Lower leg skin (tissue), 4 donors: Measurements from ENCODE around the gene TMED10. TPM values are rescaled to one million over a fixed set of nuclear protein-coding genes. Genes with fewer than 3 reads are reported as not detected.

ENCODE experiments used
- DNase-seq, 2 donors: peaks; one replicate each; pipeline ENCODE4 v3.0.0-alpha.2; 2019; ENCODE audit warnings: low spot score in 2 of 2
- H3K4me3 ChIP-seq: fragments of 200-600 bp; sonication (generic); 2 replicates; pipeline ENCODE4 v1.5.1; 2017; ENCODE audit warnings: mild to moderate bottlenecking, low read depth; ENCODE audit not compliant: poor library complexity, severe bottlenecking
- POLR2A ChIP-seq, 2 donors: fragments of 450-650 bp; IDR thresholded peaks; one replicate each; pipeline ENCODE4 v1.6.1; 2016 to 2017; ENCODE audit warnings: antibody characterized with exemption in 2 of 2, mild to moderate bottlenecking in 1 of 2, moderate library complexity in 1 of 2
- WGBS, 2 donors: methylation state at CpG; one replicate each; pipeline ENCODE4 v1.1.5; 2018; 5-methylcytosine and 5-hydroxymethylcytosine counted together
- intact Hi-C: fragments of 100-400 bp; cut with DNase I; formaldehyde crosslinking; loops from one replicate; pipeline ENCODE4 v1.15.0; 2023; ENCODE audit warnings: low total_unique reads
- total RNA-seq, 4 donors: library from RNA; depleted of rRNA; stranded (reverse); fragments of >200 nt; gene quantifications; one replicate each; pipeline ENCODE4 v1.1.0, GENCODE V29; 2016
- TF ChIP-seq, protein P1 (sequence below), 3 donors: fragments of 450-650 bp; IDR thresholded peaks; one replicate each; pipeline ENCODE4 v1.5.1; 2016; ENCODE audit warnings: antibody characterized with exemption in 3 of 3, mild to moderate bottlenecking in 3 of 3, moderate library complexity in 2 of 3

Gene TMED10
- total RNA-seq, 4 donors from 2014 or later: 144 to 208 (median 184) TPM

DNA sequence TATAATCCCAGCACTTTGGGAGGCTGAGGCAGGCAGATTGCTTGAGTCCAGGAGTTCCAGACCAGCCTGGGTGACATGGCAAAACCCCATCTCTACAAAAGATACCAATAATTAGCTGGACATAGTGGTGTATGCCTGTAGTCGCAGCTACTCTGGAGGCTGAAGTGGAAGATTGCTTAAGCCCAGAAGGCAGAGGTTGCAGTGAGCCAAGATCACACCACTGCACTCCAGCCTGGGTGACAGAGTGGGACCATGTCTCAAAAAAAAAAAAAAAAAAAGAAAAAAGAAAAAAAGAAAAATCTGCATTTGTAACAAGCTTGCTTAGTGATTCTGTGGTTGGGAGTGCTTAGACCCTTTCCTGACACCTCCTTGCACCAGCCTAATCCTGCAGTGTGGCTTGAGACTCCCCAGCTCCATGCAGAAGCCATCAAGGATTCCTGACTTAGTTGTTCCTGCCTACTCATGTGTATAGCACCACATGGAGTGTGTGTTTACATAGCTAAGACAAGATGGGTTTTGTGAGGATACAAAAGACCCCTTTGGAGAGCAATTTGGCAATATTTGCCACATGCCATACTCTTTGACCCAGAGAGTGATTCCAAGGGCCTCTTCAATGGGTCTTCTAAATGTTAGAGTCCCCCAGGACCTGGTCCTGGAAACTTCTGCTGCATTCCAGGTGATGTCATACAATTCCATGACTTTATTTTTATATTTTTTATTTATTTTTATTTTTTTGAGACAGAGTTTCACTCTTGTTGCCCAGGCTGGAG lies 5.1 kb upstream of the TMED10 start:
- no peak for DNase-seq

DNA sequence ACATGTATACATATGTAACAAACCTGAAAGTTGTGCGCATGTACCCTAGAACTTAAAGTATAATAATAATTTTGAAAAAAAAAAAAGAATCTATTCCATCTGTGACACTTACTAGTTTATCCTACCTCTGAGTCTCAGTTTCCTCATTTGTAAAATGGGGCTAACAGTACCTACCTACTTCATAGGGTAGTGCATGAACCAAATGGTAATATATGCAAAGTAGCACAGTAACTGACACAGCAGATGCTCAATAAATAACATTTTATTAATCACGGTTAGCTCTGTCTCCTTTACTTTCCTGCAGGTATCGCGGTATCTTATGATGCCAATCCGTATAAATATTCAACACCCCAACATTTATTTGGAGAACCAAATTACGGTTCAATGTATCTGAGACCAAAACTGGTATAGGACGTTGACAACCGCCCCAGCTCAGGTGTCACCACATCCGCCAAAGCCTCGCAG lies 703 bp downstream of the TMED10 start:
- intact Hi-C loops: no loop called here
- 7% methylated on average over 10 of the region's 10 CpGs for WGBS, 2 donors
- H3K4me3 ChIP-seq: peak overlapping the region; percentile 64
- no peak for TF ChIP-seq POLR2A (IDR thresholded peaks at IDR 0.05)
- TF ChIP-seq, protein P1, sequence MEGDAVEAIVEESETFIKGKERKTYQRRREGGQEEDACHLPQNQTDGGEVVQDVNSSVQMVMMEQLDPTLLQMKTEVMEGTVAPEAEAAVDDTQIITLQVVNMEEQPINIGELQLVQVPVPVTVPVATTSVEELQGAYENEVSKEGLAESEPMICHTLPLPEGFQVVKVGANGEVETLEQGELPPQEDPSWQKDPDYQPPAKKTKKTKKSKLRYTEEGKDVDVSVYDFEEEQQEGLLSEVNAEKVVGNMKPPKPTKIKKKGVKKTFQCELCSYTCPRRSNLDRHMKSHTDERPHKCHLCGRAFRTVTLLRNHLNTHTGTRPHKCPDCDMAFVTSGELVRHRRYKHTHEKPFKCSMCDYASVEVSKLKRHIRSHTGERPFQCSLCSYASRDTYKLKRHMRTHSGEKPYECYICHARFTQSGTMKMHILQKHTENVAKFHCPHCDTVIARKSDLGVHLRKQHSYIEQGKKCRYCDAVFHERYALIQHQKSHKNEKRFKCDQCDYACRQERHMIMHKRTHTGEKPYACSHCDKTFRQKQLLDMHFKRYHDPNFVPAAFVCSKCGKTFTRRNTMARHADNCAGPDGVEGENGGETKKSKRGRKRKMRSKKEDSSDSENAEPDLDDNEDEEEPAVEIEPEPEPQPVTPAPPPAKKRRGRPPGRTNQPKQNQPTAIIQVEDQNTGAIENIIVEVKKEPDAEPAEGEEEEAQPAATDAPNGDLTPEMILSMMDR (IDR thresholded peaks at IDR 0.05): no peak
- no peak for DNase-seq

More for the DNA sequence above, 5.1 kb upstream of the TMED10 start:
- TF ChIP-seq, protein P1 (IDR thresholded peaks at IDR 0.05): no peak
- no peak overlapping the region for H3K4me3 ChIP-seq
- WGBS, 2 donors: 86 to 100% methylated on average over 1 of the region's 1 CpG
- intact Hi-C loops: no loop called here

DNA sequence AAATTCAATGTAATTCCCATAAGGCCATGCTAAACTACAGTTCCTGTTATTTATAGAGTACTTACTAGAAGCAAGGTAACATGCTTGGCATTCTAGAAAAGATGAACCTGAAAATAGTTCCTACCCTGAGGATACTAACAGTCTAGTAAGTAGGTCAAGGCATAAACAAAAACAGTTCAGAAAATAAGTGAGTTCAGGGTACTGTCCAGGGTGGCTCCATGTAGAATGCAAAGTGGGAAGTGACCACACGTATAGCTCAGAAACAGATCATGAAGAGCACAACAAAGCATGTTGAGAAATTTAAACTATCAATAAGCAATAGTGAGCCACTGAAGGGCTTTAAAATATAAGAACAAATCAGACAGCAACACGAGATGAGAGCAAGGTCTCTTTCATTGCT lies 2.3 kb downstream of the TMED10 start:
- intact Hi-C loops: no loop called here
- H3K4me3 ChIP-seq: no peak overlapping the region
- 60% methylated on average over 2 of the region's 2 CpGs for WGBS, 2 donors
- no peak for TF ChIP-seq POLR2A (IDR thresholded peaks at IDR 0.05)
- TF ChIP-seq, protein P1 (IDR thresholded peaks at IDR 0.05): no peak
- no peak for DNase-seq

DNA sequence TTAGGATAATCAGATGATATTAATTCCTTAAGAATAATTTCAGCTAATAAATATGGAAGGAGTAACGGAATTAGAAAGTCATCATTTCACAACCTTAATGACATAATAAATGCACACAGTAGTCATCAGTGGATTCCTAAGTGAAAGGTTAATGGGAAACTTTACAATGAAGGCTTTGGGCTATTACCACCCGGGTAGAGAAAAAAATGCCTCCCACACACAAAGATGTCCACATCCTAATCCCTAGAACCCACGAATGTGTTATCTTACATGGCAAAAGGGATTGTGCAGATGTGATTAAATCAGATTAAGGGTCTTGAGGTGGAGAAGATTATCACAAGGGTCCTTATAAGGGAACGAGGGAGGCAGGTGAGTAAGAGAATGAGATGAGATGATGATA lies 5.6 kb downstream of the TMED10 start:
- TF ChIP-seq POLR2A (IDR thresholded peaks at IDR 0.05): no peak
- TF ChIP-seq, protein P1 (IDR thresholded peaks at IDR 0.05): no peak
- WGBS, 2 donors: 58 to 76% methylated on average over 4 of the region's 4 CpGs
- intact Hi-C loops: no loop called here
- H3K4me3 ChIP-seq: no peak overlapping the region
- no peak for DNase-seq

DNA sequence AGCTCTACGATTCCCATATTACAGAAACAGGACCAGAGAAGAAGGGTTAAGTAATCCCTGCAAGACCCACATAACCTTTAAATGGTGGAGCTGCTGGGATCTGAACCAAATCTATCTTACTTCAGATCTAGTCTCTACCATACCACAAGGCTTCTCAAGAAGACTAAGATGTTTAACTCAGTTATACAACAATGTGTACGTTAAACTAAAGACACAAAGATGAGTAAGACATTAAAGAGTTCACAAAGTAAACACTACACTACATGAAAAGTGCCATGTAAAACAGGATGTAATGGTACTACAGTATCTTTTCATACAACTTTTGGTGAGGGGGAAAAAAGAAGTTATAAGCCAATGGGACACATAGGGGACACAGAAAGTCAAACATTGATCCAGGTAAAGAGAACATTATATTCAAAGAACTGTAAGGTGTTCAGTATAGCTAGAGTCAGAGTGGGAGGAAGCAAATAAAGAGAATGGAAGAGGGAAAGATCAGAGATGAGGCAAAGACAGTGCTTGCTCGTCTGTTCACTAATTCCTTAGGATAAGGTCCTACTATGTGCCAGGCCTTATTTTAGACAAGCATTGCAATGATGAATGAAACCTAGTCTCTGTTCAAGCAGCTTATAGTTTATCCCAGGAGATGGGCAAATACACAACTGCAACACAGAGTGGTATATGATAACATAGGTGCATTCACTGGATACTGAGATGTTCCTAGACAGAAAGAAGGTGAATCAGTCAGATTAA lies 7.7 kb downstream of the TMED10 start:
- TF ChIP-seq, protein P1 (IDR thresholded peaks at IDR 0.05): no peak
- no peak for TF ChIP-seq POLR2A (IDR thresholded peaks at IDR 0.05)
- no peak for DNase-seq
- no peak overlapping the region for H3K4me3 ChIP-seq
- intact Hi-C loops: no loop called here
- 83 to 90% methylated on average over 3 of the region's 3 CpGs for WGBS, 2 donors
